ENCODE results near the gene SDC3. TPM values are rescaled to one million over a fixed set of nuclear protein-coding genes. Genes with fewer than 3 reads are reported as not detected.

SDC3 gene
- polyA plus RNA-seq, 5 donors: 31.6 to 44.1 (median 33.7) TPM

DNA sequence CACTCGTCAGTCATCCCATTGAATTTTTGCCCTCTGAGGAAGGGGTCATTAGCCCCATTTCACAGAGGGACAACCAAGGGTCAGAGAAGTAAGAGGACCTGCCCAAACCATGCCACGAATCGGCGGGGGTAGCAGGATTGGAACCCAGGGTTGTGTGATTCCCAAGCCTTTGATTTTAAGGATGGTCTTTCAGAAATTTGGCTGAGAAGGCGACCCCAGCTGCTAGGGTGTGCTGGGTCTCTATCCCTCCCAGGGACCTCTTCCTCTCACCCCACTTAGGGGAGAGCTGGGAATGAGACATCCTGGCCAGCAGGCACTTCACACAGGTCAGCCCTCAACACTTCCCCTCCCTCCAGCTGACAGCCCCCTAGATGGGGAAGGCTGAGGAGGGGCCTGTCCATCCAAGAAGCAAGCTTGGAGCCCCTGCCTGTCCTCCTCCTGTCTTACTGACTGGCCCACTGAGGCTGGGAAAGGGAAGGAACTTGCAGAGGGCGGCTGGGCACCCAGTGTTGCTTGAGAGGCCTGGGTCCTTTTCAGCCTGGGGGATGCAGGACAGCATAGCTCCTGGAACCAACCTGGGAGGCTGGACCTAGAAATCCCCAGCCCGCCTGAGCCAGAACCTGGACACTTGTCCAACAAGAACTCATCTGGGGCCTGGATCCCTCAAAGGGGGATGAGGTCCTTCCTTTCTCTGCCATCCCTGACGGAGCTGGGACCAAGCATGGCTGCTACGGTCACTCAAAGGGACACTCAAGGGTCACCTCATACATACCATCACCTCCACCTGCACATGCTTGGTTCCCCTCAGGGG, 1.7 kb downstream of the SDC3 start:
- no peak for DNase-seq

DNA sequence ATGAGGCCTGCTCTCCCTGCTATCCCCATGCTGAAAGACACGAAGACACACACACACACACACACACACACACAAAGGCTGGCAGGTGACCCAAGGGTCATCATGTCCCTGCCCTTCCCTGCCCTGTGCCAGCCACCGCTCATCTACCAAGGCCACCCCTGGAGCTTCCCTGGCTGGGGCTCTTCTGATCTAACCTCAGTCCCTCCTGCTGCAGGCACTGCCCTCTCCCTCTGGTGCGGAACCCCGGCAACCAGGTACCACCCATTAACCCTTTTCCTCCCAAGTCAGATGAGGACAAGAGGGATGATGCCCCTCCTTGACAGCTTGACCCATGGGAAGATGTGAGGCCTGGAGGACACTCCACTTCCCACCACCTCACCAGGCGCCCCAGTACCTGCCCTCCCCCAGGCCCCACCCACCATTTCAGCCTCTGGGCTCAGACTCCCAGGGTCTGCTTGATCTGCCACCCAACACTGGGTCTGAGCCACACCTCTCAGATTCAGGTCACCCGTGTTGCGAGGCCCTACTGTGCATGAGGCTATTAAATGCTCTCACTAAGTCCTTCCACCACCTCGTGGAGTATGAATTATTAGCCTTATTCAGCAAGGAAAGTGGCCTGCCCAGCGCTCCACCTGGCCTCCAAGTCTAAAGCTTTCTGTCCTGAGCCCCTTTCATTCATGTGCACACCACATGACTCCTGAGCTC, 2.5 kb downstream of the SDC3 start:
- no peak for DNase-seq

DNA sequence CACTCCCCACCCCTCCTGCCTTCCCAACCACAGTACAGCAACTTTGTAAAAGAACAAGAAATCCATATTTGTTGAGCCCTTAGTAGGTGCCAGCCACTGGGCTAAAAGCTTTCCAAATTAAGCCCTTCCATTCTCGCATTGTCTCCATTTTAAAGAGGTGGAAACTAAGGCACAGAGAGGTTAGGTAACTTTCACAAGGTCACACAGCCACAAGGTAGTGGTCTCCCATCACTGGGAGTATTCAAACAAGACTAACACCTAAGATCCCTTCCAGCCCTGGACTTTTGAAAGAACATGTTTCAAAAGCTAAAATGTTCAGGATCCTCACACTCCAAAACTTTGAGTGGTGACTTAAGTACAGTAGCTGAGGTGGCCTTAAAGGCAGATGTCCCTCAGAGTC, 3.2 kb downstream of the SDC3 start:
- DNase-seq: no peak

GRCh38 chr1:30904962-30905335, 3.6 kb downstream of the SDC3 start:
- no peak for DNase-seq

GRCh38 chr1:30904191-30904961, 4.2 kb downstream of the SDC3 start:
- no peak for DNase-seq

GRCh38 chr1:30903343-30904034, 5.1 kb downstream of the SDC3 start:
- no peak for DNase-seq

DNA sequence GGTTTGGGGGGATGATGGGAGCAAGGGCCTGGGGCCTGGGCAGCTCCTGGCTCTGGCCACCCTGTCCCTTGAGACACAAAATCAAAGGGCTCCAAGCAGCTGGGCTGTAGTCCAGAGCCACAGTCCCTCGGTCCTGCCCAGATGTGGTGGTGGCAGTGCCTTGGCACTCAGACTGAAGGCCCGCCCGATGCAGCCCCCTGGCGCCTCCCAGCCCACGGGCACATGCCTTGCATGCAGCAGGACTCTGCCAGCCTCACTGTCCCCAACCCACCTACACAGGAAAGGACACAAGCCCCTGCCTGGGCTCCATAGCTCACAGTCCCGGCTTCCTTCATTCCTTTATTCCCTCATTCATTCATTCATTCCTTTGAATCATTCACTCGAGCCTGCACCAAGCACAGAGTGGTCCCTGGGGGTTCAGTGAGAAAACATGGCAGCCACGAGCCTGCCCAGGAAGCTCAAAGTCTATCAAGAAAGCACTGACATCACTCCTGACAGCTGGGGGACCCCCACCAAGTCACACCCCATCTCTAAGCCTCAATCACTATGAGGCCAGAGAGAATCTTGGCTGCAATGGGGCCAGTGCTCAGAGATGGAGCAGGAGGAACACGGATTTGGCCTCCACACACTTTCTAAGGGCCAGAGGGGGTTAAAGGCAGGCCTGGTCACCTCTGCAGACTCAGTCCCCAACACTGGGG, 5.8 kb downstream of the SDC3 start:
- no peak for DNase-seq

GRCh38 chr1:30901798-30902581, 6.6 kb downstream of the SDC3 start:
- DNase-seq: no peak

GRCh38 chr1:30900931-30901560, 7.5 kb downstream of the SDC3 start:
- no peak for DNase-seq

GRCh38 chr1:30900486-30900885, 8.1 kb downstream of the SDC3 start:
- DNase-seq: no peak

DNA sequence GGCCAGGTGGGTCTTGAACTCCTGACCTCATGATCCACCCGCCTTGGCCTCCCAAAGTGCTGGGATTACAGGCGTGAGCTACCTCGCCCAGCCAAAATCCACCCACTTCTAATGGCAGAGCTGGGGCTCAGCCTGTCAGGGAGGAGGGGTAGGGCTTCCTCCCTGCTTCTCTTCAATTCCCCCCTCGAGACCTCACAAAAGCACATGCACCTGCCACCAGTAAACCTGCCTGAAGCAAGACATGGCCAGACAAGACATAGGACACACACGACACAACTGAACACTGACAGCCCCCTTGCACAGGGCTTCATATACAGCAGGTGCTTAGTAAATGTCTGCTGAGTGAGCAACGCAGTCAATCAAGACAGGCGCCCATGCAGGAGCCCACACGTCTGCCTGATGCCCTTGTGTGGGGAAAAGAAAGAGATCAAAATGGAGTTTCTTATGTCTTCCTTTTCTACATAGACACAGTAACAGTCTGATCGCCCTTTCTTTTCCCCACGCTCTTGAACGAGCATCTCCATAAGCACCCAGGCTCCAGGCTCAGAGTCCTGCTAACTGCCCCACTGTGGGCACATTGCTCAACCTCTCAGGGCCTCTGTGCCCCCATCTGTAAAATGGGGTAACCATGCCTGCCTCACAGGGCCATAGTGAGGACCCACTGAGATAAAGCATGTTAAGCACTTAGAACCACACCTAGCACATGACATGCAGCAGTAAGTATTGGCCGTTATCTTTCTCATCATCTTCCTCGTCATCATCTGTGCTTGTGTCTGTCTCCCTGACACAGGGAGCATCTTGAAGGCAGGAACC, 8.8 kb downstream of the SDC3 start:
- DNase-seq: no peak

GRCh38 chr1:30898031-30898815, 10.3 kb downstream of the SDC3 start:
- no peak for DNase-seq

DNA sequence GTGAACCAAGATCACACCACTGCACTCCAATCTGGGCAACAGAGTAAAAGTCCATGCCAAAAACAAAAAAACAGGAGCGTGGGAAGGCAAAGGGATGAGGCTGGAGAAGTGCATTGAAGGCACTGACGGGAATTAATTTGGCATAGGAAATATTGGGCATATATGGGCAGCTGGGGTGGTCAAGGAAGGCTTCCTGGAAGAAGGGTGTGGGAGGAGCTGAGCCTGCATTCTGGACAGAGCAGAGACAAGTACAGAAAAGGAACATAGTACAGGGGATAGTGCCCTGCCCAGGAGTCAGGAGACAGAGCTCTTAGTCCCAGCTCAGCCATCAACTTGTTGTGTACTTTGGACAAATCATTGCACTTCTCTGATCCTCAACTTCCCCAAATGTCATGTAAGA, 11.7 kb downstream of the SDC3 start:
- DNase-seq: no peak

- DNase-seq: no peak
These were observed 12.5 kb downstream of the SDC3 start for GRCh38 chr1:30895944-30896660.

- DNase-seq: no peak
These were observed 13.1 kb downstream of the SDC3 start for GRCh38 chr1:30895382-30895943.

DNA sequence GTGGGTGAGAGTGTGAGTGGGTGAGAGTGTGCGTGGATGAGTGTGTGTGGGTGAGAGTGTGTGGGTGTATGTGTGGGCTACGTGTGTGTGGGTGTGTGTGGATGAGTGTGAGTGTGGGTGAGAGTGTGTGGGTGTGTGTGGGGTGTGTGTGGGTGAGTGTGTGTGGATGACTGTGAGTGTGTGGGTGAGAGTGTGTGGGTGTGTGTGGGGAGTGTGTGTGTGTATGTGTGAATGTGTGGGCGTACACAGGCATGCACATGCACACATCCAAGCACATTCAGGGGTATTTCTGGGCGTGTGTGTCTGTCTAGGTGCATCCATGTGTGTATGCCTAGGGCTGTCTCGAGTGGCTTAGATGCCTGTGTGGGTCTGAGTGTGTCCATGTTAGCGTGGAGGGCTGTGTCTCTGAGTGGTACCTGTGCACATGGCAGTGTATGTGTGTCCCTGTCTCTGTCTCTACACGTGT, 14.0 kb downstream of the SDC3 start:
- DNase-seq: no peak
